Sigmoid colon (tissue), 7 donors: ENCODE results near the gene YIPF1. TPM values are rescaled to one million over a fixed set of nuclear protein-coding genes. Genes with fewer than 3 reads are reported as not detected.
A peak's percentile ranks its signal among the peaks of the same experiment; 100 is the strongest.

ENCODE experiments used
- DNase-seq: peaks from one replicate; pipeline ENCODE4 v3.0.0-alpha.2; 2019
- H3K27ac ChIP-seq, 4 donors: fragments of 200-600 bp; sonication (generic); one replicate each; pipeline ENCODE4 v1.5.1; 2016 to 2019; ENCODE audit warnings: mild to moderate bottlenecking in 1 of 4
- H3K27me3 ChIP-seq, 3 donors: fragments of 200-600 bp; sonication (generic); one replicate each; pipeline ENCODE4 v1.5.1; 2019; ENCODE audit warnings: mild to moderate bottlenecking in 1 of 3
- H3K36me3 ChIP-seq, 4 donors: fragments of 200-600 bp; sonication (generic); one replicate each; pipeline ENCODE4 v1.5.1; 2016 to 2019
- H3K4me1 ChIP-seq, 4 donors: fragments of 200-600 bp; sonication (generic); one replicate each; pipeline ENCODE4 v1.5.1; 2017 to 2019
- H3K4me3 ChIP-seq, 4 donors: fragments of 200-600 bp; sonication (generic); one replicate each; pipeline ENCODE4 v1.5.1; 2017 to 2019; ENCODE audit warnings: mild to moderate bottlenecking in 2 of 4, moderate library complexity in 1 of 4
- H3K9me3 ChIP-seq, 4 donors: fragments of 200-600 bp in 3 of 4; sonication (generic) in 3 of 4; one replicate each; pipeline versions ENCODE4 v1.5.1 to v1.6.1; 2013 to 2019
- CTCF ChIP-seq, 4 experiments: fragments of 450-650 bp in 3 of 4; fragments of 200-600 bp in 1 of 4; IDR thresholded peaks; one replicate each; pipeline ENCODE4 v1.5.1; 2016 to 2019; ENCODE audit warnings: antibody characterized with exemption in 4 of 4, mild to moderate bottlenecking in 3 of 4, moderate library complexity in 2 of 4
- EP300 ChIP-seq, 4 donors: sonication (generic); formaldehyde crosslinking; IDR thresholded peaks; one replicate each; pipeline ENCODE4 v1.6.1; 2017; ENCODE audit warnings: antibody characterized with exemption in 4 of 4
- POLR2A ChIP-seq, 2 donors: fragments of 450-650 bp; IDR thresholded peaks; one replicate each; pipeline ENCODE4 v1.6.1; 2016; ENCODE audit warnings: antibody characterized with exemption in 2 of 2, mild to moderate bottlenecking in 2 of 2, moderate library complexity in 2 of 2
- POLR2AphosphoS5 ChIP-seq, 4 donors: sonication (generic); formaldehyde crosslinking; IDR thresholded peaks; one replicate each; pipeline ENCODE4 v1.6.1; 2017; ENCODE audit warnings: antibody characterized with exemption in 4 of 4
- WGBS, 2 donors: extraction: QIAGEN DNeasy Blood & Tissue Kit; methylation state at CpG; one replicate each; pipeline ENCODE4 v1.1.7; 2013; 5-methylcytosine and 5-hydroxymethylcytosine counted together
- intact Hi-C: fragments of 100-400 bp; cut with DNase I; formaldehyde crosslinking; loops from one replicate; pipeline ENCODE4 v1.15.1; 2023
- polyA plus RNA-seq, 3 donors: library from polyadenylated mRNA; stranded (reverse); fragments of 200-250 nt; gene quantifications; one replicate each; pipeline ENCODE4 v1.2.3, GENCODE V29; 2013
- total RNA-seq, 4 donors: library from RNA; depleted of rRNA; stranded (reverse); fragments of >200 nt; gene quantifications; one replicate each; pipeline ENCODE4 v1.1.0, GENCODE V29; 2016
- donor health status: healthy with polysubstance abuse.
- donor health status: Bipolar disorder and iron deficiency.
- donor health status: healthy.

Gene YIPF1
- total and polyA plus RNA-seq, 7 donors: 13.3 to 28.0 (median 23.3) TPM

GRCh38 chr1:53868565-53868964 lies 21.0 kb downstream of the YIPF1 start:
- no peak overlapping the region for H3K4me3 ChIP-seq
- no peaks in the 10 kb centered on the region for H3K27me3 ChIP-seq
- TF ChIP-seq CTCF (IDR thresholded peaks at IDR 0.05) (no peak), POLR2AphosphoS5 (IDR thresholded peaks at IDR 0.05) (no peak), EP300 (IDR thresholded peaks at IDR 0.05) (no peak), POLR2A (IDR thresholded peaks at IDR 0.05) (no peak)
- DNase-seq: no peak
- H3K9me3 ChIP-seq: no peaks in the 10 kb centered on the region
- H3K36me3 ChIP-seq: peaks cover 6 to 89% (median 24%) of the 10 kb centered on the region in 4 donors
- intact Hi-C loops: no loop called here
- 24 to 57% methylated on average over 1 of the region's 1 CpG for WGBS, 2 donors
- no peak overlapping the region for H3K27ac ChIP-seq
- H3K4me1 ChIP-seq: no peaks in the 10 kb centered on the region

- DNase-seq: no peak
- intact Hi-C loops: no loop called here
- H3K4me1 ChIP-seq: no peaks in the 10 kb centered on the region
- no peaks in the 10 kb centered on the region for H3K9me3 ChIP-seq
- WGBS, 2 donors: 68 to 86% methylated on average over 7 of the region's 7 CpGs
- peaks cover 15 to 77% (median 26%) of the 10 kb centered on the region in 4 donors for H3K36me3 ChIP-seq
- TF ChIP-seq POLR2AphosphoS5 (IDR thresholded peaks at IDR 0.05): no peak
- TF ChIP-seq POLR2A (IDR thresholded peaks at IDR 0.05): no peak
- TF ChIP-seq CTCF (IDR thresholded peaks at IDR 0.05): no peak
- no peak for TF ChIP-seq EP300 (IDR thresholded peaks at IDR 0.05)
- H3K27ac ChIP-seq: no peak overlapping the region
- H3K27me3 ChIP-seq: no peaks in the 10 kb centered on the region
- H3K4me3 ChIP-seq: no peak overlapping the region
These were observed 27.1 kb downstream of the YIPF1 start for GRCh38 chr1:53862507-53862906.

GRCh38 chr1:53860967-53861411 lies 28.6 kb downstream of the YIPF1 start:
- peaks cover 28 to 82% (median 32%) of the 10 kb centered on the region in 4 donors for H3K36me3 ChIP-seq
- H3K27ac ChIP-seq: no peak overlapping the region
- TF ChIP-seq POLR2A (IDR thresholded peaks at IDR 0.05) (no peak), POLR2AphosphoS5 (IDR thresholded peaks at IDR 0.05) (no peak), EP300 (IDR thresholded peaks at IDR 0.05) (no peak), CTCF (IDR thresholded peaks at IDR 0.05) (peak; percentile 22 to 67 (median 42))
- H3K4me1 ChIP-seq: no peaks in the 10 kb centered on the region
- no peak for DNase-seq
- H3K4me3 ChIP-seq: no peak overlapping the region
- intact Hi-C loops: no loop called here
- H3K9me3 ChIP-seq: no peaks in the 10 kb centered on the region
- H3K27me3 ChIP-seq: no peaks in the 10 kb centered on the region

GRCh38 chr1:53851571-53852285 lies 37.9 kb downstream of the YIPF1 start:
- no peak for TF ChIP-seq CTCF (IDR thresholded peaks at IDR 0.05)
- no peak for TF ChIP-seq EP300 (IDR thresholded peaks at IDR 0.05)
- no peak for TF ChIP-seq POLR2A (IDR thresholded peaks at IDR 0.05)
- TF ChIP-seq POLR2AphosphoS5 (IDR thresholded peaks at IDR 0.05): no peak
- Histone ChIP-seq H3K9me3 (no peaks in the 10 kb centered on the region), H3K27ac (no peak overlapping the region), H3K4me3 (no peak overlapping the region), H3K4me1 (no peaks in the 10 kb centered on the region), H3K27me3 (no peaks in the 10 kb centered on the region), H3K36me3 (peaks cover 8 to 53% (median 31%) of the 10 kb centered on the region in 4 donors)
- intact Hi-C loops: no loop called here
- no peak for DNase-seq
- WGBS, 2 donors: 93% methylated on average over 9 of the region's 9 CpGs
